Calu3 (cell line): ENCODE results near the gene KIF5A. TPM values are rescaled to one million over a fixed set of nuclear protein-coding genes. Genes with fewer than 3 reads are reported as not detected.

Source experiments
- BruUV-seq: library from RNA; stranded (reverse); fragments of 400-500 nt; replicated peaks from 2 replicates; lab custom pipeline; 2021; lab: Mats Ljungman, UMichigan
- CTCF ChIA-PET: fragments of 300-600 bp; sonication (Branson Sonifier 250); formaldehyde crosslinking; loops from one replicate; lab custom pipeline; 2022; ENCODE audit warnings: antibody characterized with exemption; lab: Charles Lee
- DNase-seq: peaks from one replicate; pipeline ENCODE4 v3.0.0; 2022
- H3K27ac Mint-ChIP-seq: one replicate; pipeline ENCODE4 v1.8.0; 2022; ENCODE audit warnings: mixed read lengths; ENCODE audit not compliant: unreplicated experiment
- H3K27me3 Mint-ChIP-seq: one replicate; pipeline ENCODE4 v1.8.0; 2022; ENCODE audit warnings: mixed read lengths; ENCODE audit not compliant: unreplicated experiment
- H3K36me3 Mint-ChIP-seq: one replicate; pipeline ENCODE4 v1.8.0; 2022; ENCODE audit warnings: mild to moderate bottlenecking, moderate library complexity, mixed read lengths; ENCODE audit not compliant: insufficient read depth, unreplicated experiment
- H3K4me1 Mint-ChIP-seq: one replicate; pipeline ENCODE4 v1.8.0; 2022; ENCODE audit warnings: mild to moderate bottlenecking, low read depth, mixed read lengths; ENCODE audit not compliant: unreplicated experiment
- H3K4me3 Mint-ChIP-seq: one replicate; pipeline ENCODE4 v1.8.0; 2022; ENCODE audit warnings: mild to moderate bottlenecking, low read depth, moderate library complexity, mixed read lengths; ENCODE audit not compliant: unreplicated experiment
- H3K9me3 Mint-ChIP-seq: one replicate; pipeline ENCODE4 v1.8.0; 2022; ENCODE audit warnings: low read depth, mixed read lengths; ENCODE audit not compliant: unreplicated experiment
- CTCF ChIP-seq: fragments of 200-600 bp; IDR thresholded peaks from one replicate; pipeline ENCODE4 v1.8.0; 2022; ENCODE audit warnings: antibody characterized with exemption; ENCODE audit not compliant: unreplicated experiment
- intact Hi-C: fragments of 100-400 bp; cut with micrococcal nuclease; formaldehyde crosslinking; loops from one replicate; pipeline ENCODE4 v1.10.0; 2022; ENCODE audit not compliant: unreplicated experiment
- total RNA-seq: library from RNA; stranded (reverse); gene quantifications from 2 replicates; pipeline ENCODE4 v1.2.3, GENCODE V29; 2022

The KIF5A gene
- total RNA-seq, 1 experiment from 2014 or later: not detected

DNA sequence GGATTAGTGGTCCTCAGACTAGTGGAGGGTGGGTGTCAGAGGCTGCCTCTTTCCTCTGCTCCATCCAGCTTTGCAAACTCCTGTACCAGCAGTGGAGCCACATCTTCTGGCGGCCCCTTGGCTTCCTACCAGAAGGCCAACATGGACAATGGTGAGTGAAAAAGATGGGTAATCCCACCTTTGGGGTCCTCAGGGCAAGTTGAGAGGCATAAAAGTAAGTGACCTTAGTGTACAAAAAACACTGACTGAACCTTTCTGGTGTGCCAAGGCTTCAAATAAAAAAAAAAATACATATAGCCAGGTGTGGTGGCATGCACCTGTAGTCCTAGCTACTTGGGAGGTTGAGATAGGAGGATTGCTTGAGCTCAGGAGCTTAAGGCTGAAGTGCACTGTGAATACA lies 32.0 kb downstream of the KIF5A start:
- CTCF ChIA-PET: interaction anchor here (0.9 to 1.2 kb wide), 3 partner anchors 36 to 144 kb away, joined by 3 read pairs; no protein-coding TSS in a partner anchor
- no TSS peak for BruUV-seq
- H3K9me3 Mint-ChIP-seq: no peaks in the 10 kb centered on the region

GRCh38 chr12:57582440-57582839 lies 32.6 kb downstream of the KIF5A start:
- Mint-ChIP-seq H3K4me1 (peaks cover 15% of the 10 kb centered on the region), H3K4me3 (no peak overlapping the region), H3K36me3 (no peaks in the 10 kb centered on the region), H3K27me3 (peaks cover 20% of the 10 kb centered on the region), H3K9me3 (no peaks in the 10 kb centered on the region), H3K27ac (no peak overlapping the region)
- no peak for DNase-seq
- CTCF ChIA-PET: interaction anchor here (0.9 to 1.9 kb wide), 5 partner anchors 36 to 153 kb away, joined by 3 to 17 read pairs (median 11); partner anchors contain the start of genes DCTN2 and GLI1
- no TSS peak for BruUV-seq
- no peak for TF ChIP-seq CTCF
- intact Hi-C loops: loop anchor here (2.0 to 5.0 kb wide), 3 partner anchors 110 to 322 kb away; partner anchors contain the start of gene OS9

More for the DNA sequence above, 32.0 kb downstream of the KIF5A start:
- no peak for DNase-seq
- Mint-ChIP-seq H3K27me3 (peaks cover 27% of the 10 kb centered on the region), H3K4me1 (peaks cover 15% of the 10 kb centered on the region), H3K36me3 (no peaks in the 10 kb centered on the region), H3K4me3 (no peak overlapping the region), H3K27ac (no peak overlapping the region)
- intact Hi-C loops: loop anchor here (2.0 to 5.0 kb wide), 3 partner anchors 110 to 323 kb away; partner anchors contain the start of gene OS9
- TF ChIP-seq CTCF: no peak

- Mint-ChIP-seq H3K36me3 (no peaks in the 10 kb centered on the region), H3K9me3 (no peaks in the 10 kb centered on the region), H3K27me3 (peaks cover 13% of the 10 kb centered on the region), H3K4me3 (no peak overlapping the region), H3K27ac (peak overlapping the region; percentile 18), H3K4me1 (peaks cover 15% of the 10 kb centered on the region)
- no TSS peak for BruUV-seq
- CTCF ChIA-PET: interaction anchor here (0.5 to 1.9 kb wide), 21 partner anchors 8 to 173 kb away, joined by 3 to 17 read pairs (median 4); partner anchors contain the start of genes ARHGEF25, B4GALNT1, DCTN2 and DTX3
- intact Hi-C loops: loop anchor here (1.0 to 5.0 kb wide), 4 partner anchors 38 to 322 kb away; partner anchors contain the start of gene OS9
- peak; percentile 80 for DNase-seq
- peak; percentile 91 for TF ChIP-seq CTCF
Observed at GRCh38 chr12:57583008-57583831, 33.4 kb downstream of the KIF5A start.

DNA sequence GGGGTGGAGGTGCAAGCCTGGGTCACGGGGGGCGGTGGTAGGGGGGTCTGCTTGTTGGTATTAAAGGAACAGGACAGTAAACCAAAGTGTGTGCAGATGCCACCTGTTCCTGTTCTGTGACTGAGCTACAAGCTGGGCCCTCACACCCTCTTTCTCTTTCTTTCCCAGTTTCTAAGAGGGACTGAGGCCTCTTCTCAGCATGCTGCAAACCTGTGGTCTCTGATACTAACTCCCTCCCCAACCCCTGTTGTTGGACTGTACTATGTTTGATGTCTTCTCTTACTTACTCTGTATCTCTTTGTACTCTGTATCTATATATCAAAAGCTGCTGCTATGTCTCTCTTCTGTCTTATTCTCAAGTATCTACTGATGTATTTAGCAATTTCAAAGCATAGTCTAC lies 34.2 kb downstream of the KIF5A start:
- no peak for DNase-seq
- H3K27ac Mint-ChIP-seq: no peak overlapping the region
- TF ChIP-seq CTCF: no peak
- CTCF ChIA-PET: interaction anchor here (0.8 to 1.9 kb wide), 8 partner anchors 7 to 152 kb away, joined by 3 to 17 read pairs (median 5); partner anchors contain the start of gene GLI1
- no peak overlapping the region for H3K4me3 Mint-ChIP-seq
- BruUV-seq: no TSS peak
- peaks cover 8% of the 10 kb centered on the region for H3K27me3 Mint-ChIP-seq
- no peaks in the 10 kb centered on the region for H3K9me3 Mint-ChIP-seq
- intact Hi-C loops: loop anchor here (5.0 kb wide), 1 partner anchor 108 kb away; the partner anchor contains the start of gene OS9
- no peaks in the 10 kb centered on the region for H3K36me3 Mint-ChIP-seq
- H3K4me1 Mint-ChIP-seq: peaks cover 15% of the 10 kb centered on the region
